HEK293 (cell line): ENCODE measurements around the gene THSD7B.

Experiments
- CTCF ChIP-seq: fragments of 450-650 bp; formaldehyde crosslinking; IDR thresholded peaks from 2 replicates; pipeline ENCODE4 v1.5.1; 2016; ENCODE audit warnings: missing biosample characterization, missing genetic modification characterization
- REST ChIP-seq: fragments of 450-650 bp; formaldehyde crosslinking; IDR thresholded peaks from 2 replicates; pipeline ENCODE4 v1.5.1; 2016; ENCODE audit warnings: missing biosample characterization, missing genetic modification characterization
- SP3 ChIP-seq: fragments of 450-650 bp; formaldehyde crosslinking; IDR thresholded peaks from 2 replicates; pipeline ENCODE4 v1.5.1; 2016; ENCODE audit warnings: missing biosample characterization, missing genetic modification characterization
- YY1 ChIP-seq: fragments of 450-650 bp; formaldehyde crosslinking; IDR thresholded peaks from 2 replicates; pipeline ENCODE4 v1.5.1; 2018; ENCODE audit warnings: missing biosample characterization, missing genetic modification characterization
- ZBTB21 ChIP-seq: fragments of 450-650 bp; formaldehyde crosslinking; IDR thresholded peaks from 2 replicates; pipeline ENCODE4 v1.5.1; 2017; ENCODE audit warnings: missing biosample characterization, missing genetic modification characterization
- ZNF114 ChIP-seq: fragments of 450-650 bp; formaldehyde crosslinking; IDR thresholded peaks from 2 replicates; pipeline ENCODE4 v1.5.0; 2017; ENCODE audit warnings: missing biosample characterization, missing genetic modification characterization
- ZNF202 ChIP-seq: fragments of 450-650 bp; formaldehyde crosslinking; IDR thresholded peaks from 2 replicates; pipeline ENCODE4 v1.5.1; 2016; ENCODE audit warnings: missing biosample characterization, missing genetic modification characterization, borderline replicate concordance
- ZNF274 ChIP-seq, 2 experiments: fragments of 200-500 bp in 1 of 2; fragments of 450-650 bp in 1 of 2; sonication (Bioruptor generic) in 1 of 2; formaldehyde crosslinking in 1 of 2; IDR thresholded peaks; 2 replicates each; pipeline versions ENCODE4 v1.5.1 to v1.6.1; 2014 to 2016; ENCODE audit warnings: borderline replicate concordance in 1 of 2, inconsistent platforms in 1 of 2, low read length in 1 of 2, missing biosample characterization in 1 of 2, missing genetic modification characterization in 1 of 2

GRCh38 chr2:137118140-137118539 is 352.8 kb downstream of the THSD7B start:
- no peak for TF ChIP-seq CTCF (tag by site-specific recombination)
- no peak for TF ChIP-seq YY1 (tag by site-specific recombination)
- no peak for TF ChIP-seq ZNF114 (tag by site-specific recombination)
- TF ChIP-seq ZNF202, result no peak
- no peak for TF ChIP-seq ZNF274 (IDR thresholded peaks at IDR 0.05; ENCODE audit: low read length)
- TF ChIP-seq ZNF274 (tag by site-specific recombination; IDR thresholded peaks at IDR 0.05; ENCODE audit: borderline replicate concordance), result no peak
- TF ChIP-seq REST (tag by site-specific recombination), result no peak
- TF ChIP-seq SP3 (tag by site-specific recombination), result no peak
- TF ChIP-seq ZBTB21 (tag by site-specific recombination), result no peak
